ENCODE measurements around the gene SWAP70.

SWAP70 gene

DNA sequence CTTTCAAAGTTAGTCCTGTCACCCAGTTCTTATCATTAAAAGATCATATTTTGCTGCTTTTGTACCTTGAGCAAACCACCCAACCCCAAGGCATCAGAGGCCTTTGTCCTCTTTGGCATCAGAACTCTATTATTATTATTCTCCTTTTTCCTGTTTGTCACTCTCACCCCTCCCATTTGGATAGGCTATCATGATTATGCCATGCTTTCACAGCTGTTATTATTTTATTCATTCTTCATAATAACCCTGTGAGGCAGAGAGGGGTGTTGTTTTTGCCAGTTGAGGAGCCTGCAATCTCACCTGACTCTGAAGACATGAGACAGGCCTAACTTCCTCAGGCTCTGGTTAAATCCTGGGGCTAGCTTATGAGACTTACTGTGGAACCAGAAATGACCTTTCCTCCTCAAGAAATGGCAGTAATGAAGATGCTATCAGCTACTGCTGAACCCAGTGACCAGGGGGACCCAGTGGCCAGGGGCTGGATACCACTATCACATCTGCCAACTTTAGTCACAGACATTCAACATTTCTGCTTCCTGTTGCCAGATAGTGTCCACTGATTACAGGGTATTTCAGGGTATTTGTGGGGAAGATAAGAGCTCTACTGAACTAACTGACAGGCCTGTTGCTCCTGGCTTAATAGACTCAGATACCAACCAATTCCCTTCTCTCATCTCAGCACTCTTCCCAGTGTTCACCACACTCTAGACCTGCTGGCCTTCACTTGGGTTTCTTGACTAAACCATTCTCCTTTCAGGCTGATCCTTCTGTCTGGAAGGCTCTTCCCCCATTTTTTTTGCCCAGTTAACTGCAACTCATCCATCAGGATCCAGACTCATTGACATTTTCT, 11.8 kb upstream of the SWAP70 start:
- DNase-seq: no peak

DNA sequence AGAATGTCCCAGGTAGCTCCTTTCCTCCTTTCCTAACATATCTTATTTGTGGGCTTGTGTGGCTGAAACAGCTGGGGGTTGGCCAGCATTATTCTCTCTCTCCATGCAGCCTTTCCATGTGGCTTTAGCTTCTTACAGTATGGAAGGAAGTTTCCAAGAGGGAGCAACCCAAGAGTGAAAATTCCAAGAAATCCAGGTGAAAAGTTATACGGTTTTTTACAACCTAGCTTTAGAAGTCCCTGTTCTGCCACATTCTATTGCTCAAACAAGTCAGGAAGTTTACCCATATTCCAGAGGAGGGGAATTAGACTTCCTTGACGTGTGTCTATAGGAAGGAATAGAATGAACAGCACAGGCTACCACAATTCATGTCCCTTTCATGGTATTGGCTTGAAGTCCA, 10.0 kb upstream of the SWAP70 start:
- no peak for DNase-seq

DNA sequence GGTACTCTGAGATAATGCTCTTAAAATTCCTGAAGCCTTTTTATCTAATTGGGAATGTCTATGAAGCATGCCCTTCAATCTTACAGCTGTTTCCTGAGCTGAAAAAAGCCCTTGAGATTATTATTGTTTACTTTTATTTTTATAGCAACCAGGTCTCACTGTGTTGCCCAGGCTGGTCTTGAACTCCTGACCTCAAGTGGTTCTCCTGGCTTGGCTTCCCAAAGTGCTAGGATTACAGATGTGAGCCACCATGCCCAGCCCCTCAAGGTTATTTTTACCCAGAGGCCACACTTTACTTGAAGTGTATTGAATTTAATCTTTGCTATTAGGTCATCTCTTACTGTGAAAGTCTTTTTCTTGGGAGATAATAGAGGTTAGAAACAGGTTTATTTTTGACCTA, 7.0 kb upstream of the SWAP70 start:
- no peak for DNase-seq

DNA sequence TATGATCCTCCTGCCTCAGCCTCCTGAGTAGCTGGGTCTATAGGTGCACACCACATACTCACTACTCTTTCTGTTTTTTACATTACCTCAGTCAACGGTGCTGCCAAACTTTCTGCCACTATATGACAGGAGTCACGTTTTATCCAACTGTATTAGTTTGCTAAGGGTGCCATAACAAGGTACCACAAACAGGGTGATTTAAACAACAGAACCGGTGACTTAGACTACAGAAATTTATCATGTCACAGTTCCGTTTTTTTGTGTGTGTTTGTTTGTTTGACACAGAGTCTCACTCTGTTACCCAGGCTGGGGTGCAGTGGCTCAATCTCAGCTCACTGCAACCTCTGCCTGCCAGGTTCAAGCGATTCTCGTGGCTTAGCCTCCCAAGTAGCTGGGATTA, 6.3 kb upstream of the SWAP70 start:
- no peak for DNase-seq

DNA sequence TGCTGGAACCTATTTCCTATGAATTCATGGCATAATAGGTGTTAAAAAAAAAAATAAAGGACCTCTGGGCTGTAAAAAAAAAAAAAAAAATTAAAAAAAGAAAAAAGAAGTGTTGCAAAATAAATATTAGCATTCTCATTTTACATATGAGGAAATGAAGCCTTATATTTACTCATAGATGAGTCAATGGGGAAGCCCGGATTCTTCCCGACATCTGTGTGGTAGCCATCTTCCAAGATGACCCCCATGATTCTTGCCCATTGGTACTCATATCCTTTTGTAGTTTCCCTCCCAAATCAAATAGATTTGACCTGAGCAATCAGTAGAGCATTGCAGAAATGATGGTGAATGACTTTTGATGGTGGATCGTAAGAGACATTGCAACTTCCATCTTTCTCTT, 3.0 kb upstream of the SWAP70 start:
- no peak for DNase-seq

DNA sequence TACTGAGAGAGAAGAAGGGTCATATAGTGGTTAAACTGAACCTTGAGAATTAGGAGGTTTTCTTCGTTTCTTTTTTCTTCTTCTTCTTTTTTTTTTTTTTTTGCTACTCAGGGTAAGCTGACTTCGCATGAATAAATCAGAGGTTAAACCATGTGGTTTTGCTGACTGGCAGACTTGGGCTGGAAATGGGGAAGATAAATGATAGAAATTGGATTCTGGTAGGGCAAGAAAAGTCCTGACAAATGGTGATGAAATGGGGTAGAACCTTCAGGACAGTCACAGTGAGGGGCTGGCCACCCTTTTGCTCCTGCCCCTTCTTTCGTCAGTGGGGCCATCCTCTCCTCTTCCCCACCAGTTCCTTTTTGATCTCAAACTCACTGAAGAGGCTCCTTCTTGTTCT, 1.6 kb upstream of the SWAP70 start:
- DNase-seq: no peak

DNA sequence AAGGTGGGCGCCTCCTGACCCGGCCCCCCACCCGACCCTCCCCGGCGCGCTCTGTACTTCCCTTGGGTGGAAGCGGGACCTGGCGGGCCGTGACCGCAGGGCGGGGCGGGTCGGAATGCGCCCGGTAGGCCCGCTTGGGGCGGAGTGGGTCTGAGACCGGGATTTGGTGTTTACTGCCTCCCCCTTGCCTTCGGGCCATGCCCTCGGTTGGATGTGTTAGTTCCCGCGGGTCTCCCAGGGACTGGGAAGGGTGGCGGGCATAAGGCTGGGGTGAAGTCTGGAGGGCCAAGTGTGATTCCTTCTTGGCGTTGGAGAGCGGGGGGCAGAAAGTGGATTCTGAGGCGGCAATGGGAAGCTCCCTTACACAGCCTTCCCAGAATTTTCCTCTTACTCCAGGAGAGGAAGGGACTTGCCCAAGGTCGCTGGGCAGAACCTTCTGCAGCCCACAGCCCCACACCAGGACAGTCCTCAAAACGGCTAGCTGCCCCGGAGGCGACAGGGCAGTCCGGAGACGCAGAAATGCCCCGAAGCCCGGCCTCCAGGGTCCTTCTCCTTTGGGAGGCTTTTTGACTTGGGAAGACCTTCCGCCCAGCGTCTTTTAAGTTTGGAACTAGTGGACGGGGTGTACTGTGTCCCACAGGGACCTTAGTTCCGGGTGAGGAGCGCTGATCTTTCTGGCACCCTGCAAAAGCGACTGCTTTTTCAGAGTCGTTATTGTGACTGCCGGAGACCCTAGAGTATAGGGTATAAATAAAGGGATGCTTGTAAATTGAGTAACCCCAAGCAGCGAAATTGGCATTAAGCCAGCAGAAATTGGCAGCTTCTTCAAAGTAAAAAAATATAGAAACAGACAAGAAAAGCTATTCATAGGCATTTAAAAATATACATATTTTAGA, 647 bp downstream of the SWAP70 start:
- DNase-seq: peak; percentile 44

DNA sequence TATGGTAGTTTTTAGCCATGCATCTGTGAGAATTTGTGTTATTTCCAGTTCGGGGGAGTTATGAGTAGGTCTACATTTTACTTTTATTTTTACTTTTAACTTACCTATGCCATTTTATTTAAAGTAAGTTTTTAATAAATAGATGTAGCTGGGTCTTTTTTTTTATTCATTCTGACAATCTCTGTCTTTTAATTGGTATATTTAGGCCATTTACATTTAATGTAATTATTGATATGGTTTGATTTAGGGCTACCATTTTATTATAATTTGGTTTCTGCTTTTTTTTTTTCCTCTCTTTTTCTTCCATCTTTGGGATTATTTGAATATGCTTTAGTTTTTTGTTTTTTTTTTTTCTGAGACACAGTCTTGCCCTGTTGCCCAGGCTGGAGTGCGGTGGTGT, 1.9 kb downstream of the SWAP70 start:
- no peak for DNase-seq

DNA sequence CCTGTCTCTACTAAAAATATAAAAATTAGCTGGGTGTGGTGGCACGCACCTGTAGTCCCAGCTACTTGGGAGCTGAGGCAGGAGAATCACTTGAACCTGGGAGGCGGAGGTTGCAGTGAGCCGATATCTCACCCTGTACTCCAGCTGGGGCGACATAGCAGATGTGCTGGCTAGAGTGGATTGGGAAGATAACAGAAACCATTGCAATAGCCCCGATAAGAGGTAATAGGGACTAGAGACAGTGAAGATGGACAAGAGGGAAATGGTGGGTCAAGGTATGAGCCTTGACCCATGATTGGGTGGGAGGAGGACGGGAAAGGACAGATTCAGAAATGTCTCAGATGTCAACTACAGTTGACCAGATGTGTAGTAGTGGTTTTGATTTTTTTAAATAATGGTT, 6.1 kb downstream of the SWAP70 start:
- no peak for DNase-seq

DNA sequence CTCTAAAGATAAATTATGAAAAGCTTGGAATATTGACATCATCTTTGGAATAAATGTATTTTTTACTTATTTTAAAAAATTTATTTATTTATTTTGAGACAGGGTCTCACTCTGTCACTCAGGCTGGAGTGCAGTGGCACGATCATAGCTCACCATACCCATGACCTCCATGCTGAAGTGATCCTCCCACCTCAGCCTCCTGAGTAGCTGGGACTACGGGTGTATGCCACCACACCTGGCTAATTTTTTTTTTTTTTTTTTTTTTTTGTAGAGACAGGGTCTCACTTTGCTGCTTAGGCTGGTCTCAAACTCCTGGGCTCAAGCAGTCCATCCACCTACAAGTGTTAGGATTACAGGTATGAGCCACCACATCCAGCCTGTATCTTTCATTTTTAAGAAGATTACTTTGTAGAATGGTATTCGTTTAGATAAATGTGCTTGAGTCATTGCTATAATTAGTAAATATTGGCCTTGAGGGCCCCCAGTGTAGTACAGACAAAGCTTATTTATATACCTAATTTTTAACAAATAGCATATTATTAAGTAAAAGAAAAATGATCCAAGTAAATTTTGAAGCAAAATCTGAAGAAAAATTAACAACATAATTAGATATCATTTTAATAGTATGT, 8.5 kb downstream of the SWAP70 start:
- DNase-seq: no peak

DNA sequence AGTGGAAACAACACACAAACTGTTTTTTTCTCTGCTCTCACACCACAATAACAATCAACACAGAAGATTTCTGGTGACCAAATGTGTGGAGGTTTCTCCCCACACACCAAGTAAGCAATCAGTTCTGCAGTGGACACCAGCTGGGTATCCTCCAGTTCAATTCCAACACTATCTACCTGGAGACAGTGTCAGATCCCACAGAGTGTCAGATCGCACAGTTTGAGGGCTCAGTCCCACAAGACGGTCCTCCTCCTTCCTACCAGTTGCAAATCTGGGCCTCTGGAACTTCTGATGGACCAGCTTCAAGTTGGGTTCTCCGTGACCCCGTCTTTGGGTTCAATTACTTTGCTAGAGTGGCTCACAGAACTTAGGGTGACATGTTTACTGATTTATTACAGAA, 9.0 kb downstream of the SWAP70 start:
- no peak for DNase-seq

DNA sequence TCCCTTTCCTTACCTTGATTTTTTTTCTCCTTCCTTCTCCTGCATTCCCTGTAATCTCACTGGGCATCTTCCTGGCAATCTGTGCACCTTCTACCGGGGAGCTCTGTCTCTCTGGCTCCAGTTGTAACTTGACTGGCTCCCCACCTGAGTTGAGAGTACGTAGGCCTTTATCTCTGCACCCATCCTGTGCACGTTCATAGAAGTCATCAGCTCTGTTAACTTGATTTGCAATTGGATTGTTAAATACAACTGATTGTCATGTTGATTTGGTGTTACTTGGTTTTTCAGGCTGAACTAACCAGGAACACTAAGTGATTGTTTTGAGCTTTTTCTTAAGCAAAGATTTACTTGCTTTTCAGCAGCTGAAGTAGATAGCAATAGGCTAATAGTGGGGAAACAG, 11.8 kb downstream of the SWAP70 start:
- DNase-seq: no peak

DNA sequence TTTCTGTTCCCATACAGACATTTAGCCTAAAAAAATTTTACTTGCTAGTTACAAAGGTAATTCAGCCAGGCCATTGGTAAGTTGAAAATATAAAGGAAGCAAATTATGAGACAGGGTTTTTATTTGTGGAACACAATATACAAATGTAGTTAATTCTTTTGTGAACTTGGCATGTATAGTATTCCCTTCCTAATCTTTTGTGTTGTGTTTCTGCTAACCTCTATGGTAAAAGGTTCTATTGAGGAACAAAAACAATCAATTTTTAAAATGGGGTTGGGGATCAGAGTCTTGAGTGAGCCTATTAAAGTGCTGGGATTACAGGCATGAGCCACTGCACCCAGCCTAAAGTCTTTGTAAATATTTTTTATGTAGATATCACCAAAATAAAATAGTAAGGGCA, 14.1 kb downstream of the SWAP70 start:
- DNase-seq: no peak

DNA sequence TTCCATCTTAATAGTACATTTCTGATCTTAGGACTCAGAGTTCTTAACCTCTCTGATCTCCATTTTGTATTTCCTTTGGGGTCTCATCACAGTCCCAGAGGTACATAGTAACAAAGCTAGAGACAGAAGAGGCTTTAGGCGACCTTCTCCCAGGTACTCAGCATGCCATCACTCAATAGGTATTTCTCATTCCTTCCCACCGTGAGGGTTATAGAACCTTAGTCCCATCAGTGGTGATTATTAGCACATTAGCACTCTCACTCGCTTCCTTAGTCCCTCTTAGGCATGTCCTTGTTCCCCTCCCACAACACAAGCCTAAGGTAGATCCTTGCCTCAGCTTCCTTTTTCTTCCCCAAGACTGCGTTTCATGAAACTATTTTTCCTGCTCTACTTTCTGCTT, 14.7 kb downstream of the SWAP70 start:
- no peak for DNase-seq

DNA sequence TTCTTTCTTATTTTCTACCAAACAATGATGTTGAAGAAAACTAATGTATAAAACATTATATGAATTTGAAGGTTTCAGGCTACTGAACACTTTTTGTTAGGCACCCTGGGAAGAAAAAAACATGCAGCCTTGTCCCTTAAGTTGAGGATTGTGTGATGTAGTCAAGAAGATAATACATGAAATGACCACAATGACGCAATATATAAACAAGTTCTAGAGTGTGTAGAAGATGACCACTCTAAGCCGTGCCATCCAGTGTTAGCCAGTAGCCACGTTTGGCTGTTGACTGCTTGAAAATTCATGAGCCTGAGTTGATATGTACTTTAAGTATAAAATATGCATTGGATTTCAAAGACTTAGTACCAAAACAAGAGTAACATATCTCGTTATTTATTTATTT, 16.2 kb downstream of the SWAP70 start:
- no peak for DNase-seq

DNA sequence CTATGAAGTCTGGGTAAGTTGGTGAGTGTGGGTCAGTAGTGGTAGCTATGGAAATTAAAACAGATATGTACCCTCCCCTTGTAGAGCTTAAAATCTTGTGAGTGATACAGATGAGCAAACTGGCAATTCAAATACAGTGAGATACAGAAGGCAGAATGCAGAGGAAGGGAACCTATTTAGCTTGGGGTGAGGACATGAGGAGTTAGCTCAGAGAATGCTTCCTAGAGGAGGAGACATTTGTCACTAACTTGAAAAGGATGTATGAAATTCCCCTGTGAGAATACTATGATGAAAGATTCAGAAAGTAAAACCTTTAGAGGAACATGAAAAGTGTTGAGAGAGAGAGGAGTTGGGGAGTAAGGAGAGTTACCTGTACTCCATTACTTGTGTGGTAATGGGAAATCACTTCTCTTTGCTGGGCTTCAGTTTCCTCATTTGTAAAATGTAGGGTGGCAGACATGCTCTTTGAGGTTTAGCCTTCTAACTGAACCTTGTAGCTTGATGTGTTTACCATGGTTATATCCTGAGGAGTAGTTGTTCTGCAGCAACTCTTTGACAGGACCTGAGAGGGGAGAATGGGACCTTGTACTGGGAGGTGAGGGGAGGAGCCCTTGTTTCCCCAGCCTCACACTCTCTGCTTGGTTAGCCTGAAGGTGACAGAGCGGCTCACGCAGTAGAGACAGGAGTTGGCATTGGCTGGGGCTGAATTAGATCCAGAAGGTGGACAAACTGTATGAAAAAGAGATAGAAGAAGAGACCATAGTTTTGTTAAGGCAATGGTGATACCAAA, 17.9 kb downstream of the SWAP70 start:
- DNase-seq: no peak

DNA sequence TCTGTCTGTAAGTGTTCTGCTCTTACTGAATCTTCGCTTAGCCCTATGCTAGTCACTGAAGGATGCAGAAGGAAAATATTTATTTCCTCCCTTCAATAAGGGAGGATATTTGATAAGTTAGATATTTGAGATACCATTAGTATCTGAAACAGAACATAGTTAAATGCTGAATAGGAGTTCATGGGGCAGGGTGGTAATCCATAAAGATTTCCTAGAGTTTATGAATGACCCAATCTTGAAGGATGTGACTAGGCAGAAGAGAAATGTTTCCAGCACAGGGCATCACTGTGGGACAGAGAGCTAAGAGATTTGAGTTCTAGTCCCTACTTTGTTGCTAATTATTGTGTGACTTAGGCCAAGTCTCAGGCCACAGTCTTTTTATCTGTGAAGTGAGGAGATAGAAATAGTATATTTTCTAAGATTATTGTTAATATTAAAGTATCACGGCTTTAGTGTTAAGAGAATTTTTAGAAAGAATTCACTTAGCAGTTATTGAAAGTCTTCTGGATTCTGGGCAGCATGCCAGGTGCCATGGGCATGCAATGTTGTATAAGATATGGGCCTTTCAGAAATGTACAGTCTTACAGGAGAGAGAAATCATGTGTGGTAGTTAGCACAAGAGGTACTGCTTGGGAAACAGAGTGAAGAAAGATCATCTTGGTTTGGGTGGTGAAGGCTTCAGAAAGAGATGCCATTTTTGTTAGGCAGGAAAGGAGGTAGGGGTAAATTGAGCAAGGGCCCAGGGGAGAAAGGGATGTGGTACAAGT, 24.0 kb downstream of the SWAP70 start:
- DNase-seq: no peak

DNA sequence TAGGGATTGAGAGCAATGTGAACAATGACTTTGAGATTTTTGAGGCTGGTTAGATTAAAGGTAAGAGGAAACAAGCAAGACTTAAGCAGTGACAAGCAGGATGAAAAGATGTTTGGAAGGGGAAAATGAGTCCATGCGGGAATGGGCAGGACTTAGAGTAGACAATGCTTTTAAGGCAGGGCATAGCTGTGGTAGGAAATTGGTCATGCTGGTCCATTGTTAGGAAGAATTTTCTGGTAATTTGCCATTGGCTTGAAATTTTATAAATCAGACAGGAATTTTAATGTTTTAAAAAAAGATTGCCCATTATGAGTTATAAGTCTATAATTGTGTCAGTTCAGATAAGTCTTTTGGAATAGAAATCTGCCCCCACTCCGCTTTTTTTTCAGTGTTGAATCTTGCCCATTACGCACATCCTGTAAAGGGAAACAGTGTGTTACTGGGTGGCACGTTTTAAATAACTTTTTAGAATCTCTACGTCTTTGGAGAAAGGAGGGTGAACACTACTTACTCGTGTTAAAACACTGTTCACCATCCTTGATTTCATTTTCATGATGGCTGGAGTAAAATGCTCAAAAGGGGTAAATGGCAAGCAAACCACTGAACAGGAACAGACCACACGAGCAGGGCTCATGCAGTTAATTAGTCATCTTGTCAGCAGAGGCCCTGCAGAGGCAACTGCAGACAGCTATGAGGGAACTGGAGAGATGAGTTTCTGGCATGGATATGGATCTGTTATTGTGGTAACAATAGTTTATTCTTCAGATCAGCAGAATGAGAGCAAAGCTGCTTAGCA, 25.0 kb downstream of the SWAP70 start:
- DNase-seq: no peak

DNA sequence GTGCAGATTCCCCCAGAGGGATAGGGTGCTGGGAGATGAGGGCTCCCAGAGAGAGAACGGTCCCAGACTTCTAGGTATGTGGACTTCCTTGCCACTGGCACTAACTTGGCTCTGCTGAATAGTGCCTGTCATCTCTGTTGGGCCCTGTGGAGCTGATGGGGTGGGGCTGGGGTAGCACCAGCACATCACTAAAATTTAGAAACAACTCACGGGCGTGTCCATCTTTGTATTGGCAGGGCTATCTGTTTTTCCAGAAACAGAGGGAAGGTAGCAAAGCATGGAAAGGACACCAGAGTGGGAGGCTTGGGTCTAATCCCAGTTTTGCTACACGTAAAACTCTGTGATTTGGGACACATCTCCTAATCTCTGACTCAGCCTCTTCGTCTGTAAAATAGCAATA, 25.8 kb downstream of the SWAP70 start:
- no peak for DNase-seq

DNA sequence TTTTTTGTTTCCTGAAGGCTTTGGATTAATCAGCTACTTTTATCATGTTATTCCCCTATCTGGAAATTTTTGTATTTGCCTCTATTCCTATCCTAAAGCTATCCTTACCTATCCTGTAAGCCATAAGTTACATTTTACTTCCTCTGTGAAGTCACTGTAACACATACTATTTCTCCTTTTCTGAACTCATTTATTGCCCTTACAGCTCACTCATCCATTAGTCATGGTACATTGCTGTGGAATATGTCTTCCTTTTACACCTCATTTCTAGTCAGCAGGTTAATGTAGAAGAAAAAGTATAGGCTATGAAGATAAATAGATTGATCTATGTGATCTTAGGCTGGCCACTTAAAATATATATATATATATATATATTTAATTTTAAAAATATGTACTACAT, 28.0 kb downstream of the SWAP70 start:
- DNase-seq: no peak

DNA sequence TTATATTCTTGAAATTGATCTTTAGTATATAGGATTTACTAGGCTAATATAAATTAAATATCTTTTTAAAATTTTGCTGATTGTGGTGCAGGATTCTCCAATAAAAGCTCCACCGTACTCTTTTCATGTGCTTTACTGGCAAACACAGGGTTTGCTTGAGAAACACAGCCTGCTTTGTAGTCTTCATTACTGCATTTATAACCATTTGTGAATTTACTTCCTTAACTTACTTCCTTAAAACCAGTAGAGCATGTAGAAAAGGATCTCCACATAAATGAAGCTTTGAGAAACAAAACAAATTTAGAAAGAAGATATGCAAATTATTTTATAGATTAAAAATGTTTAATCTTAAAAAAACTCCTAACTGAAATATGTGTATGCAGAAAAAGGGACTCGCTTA, 28.8 kb downstream of the SWAP70 start:
- no peak for DNase-seq
